Measurements from ENCODE around the gene ZNF784. TPM values are rescaled to one million over a fixed set of nuclear protein-coding genes. Genes with fewer than 3 reads are reported as not detected.
A peak's percentile ranks its signal among the peaks of the same experiment; 100 is the strongest.

The ZNF784 gene
- total and polyA plus RNA-seq, 9 of the 15 experiments (the other 6 are each of a cell fraction or from before 2014, with no cell fraction given): 0.14 to 6.1 (median 2.1) TPM

- TF ChIP-seq CCNT2 (IDR thresholded peaks at IDR 0.05; ENCODE audit: borderline replicate concordance, extremely low read depth, insufficient read length, low read depth, low read length) (peak; percentile 48), ELK1 (CRISPR knock-in tag; IDR thresholded peaks at IDR 0.05) (peak; percentile 82; the same call in 1 of the 2 replicates), ZC3H4 (CRISPR knock-in tag; IDR thresholded peaks at IDR 0.05; ENCODE audit: borderline replicate concordance) (no peak), ZNF184 (CRISPR knock-in tag; IDR thresholded peaks at IDR 0.05) (no peak), FOXP1 (CRISPR knock-in tag; IDR thresholded peaks at IDR 0.05) (peak; percentile 94), CSDE1 (IDR thresholded peaks at IDR 0.05) (no peak), SPI1 (IDR thresholded peaks at IDR 0.05; ENCODE audit: borderline replicate concordance, low read depth, low read length) (peak; percentile 88), NCOR1 (IDR thresholded peaks at IDR 0.05) (no peak), MXI1 (IDR thresholded peaks at IDR 0.05; ENCODE audit: low read depth, low read length) (peak; percentile 70), CTBP1 (IDR thresholded peaks at IDR 0.05; ENCODE audit: borderline replicate concordance) (peak; percentile 74), USF2 (CRISPR knock-in tag; IDR thresholded peaks at IDR 0.05) (peak; percentile 79), CHD2 (IDR thresholded peaks at IDR 0.05; ENCODE audit: low read depth, low read length) (0 out of 2 replicates have a peak, but pooled peaks have one; percentile 12), COPS2 (conservative IDR thresholded peaks at IDR 0.05) (no peak), XRCC3 (IDR thresholded peaks at IDR 0.05) (no peak), ZNF561 (CRISPR knock-in tag; conservative IDR thresholded peaks at IDR 0.05) (no peak), PHF20 (IDR thresholded peaks at IDR 0.05; ENCODE audit: partially characterized antibody) (peak; percentile 28), RBM14 (IDR thresholded peaks at IDR 0.05; ENCODE audit: borderline replicate concordance, insufficient read depth, low read depth, low read length) (0 out of 2 replicates have a peak, but pooled peaks have one; percentile 92), NR3C1 (CRISPR knock-in tag; IDR thresholded peaks at IDR 0.05) (peak; percentile 88; the same call in 1 of the 2 replicates), ZNF655 (CRISPR knock-in tag; IDR thresholded peaks at IDR 0.05) (no peak), ZBTB1 (CRISPR knock-in tag; IDR thresholded peaks at IDR 0.05; ENCODE audit: borderline replicate concordance, low read depth) (peak; percentile 43; the same call in 1 of the 2 replicates), FOXP4 (CRISPR knock-in tag; IDR thresholded peaks at IDR 0.05; ENCODE audit: borderline replicate concordance) (no peak), FOXO4 (CRISPR knock-in tag; IDR thresholded peaks at IDR 0.05) (peak; percentile 14; the same call in 1 of the 2 replicates)
Observed at GRCh38 chr19:55654868-55655647, 30.7 kb upstream of the ZNF784 start, which contains the start of gene U2AF2 (continued).

Measured in K562 (cell line).